ENCODE data around the gene ORM2.
"Not testable (repeated sequence)": the region's sequence is repeated elsewhere in the genome, so short reads cannot be mapped to it uniquely, and the experiment has no call there.

The ORM2 gene

DNA sequence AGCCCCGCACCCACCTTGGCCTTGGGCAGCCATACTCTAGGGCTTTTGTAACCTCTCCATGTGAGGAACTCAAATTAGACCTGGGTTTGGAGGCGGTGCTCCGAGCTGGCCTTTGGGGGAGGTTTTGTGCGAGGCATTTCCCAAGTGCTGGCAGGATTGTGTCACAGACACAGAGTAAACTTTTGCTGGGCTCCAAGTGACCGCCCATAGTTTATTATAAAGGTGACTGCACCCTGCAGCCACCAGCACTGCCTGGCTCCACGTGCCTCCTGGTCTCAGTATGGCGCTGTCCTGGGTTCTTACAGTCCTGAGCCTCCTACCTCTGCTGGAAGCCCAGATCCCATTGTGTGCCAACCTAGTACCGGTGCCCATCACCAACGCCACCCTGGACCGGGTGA, at the start of gene ORM2:
Gene ORM2 (plus strand): TSS at position 245 of the 398 bp plus-strand sequence. CDS start 36 bp downstream, at position 281.
- not testable (repeated sequence) for DNase-seq

DNA sequence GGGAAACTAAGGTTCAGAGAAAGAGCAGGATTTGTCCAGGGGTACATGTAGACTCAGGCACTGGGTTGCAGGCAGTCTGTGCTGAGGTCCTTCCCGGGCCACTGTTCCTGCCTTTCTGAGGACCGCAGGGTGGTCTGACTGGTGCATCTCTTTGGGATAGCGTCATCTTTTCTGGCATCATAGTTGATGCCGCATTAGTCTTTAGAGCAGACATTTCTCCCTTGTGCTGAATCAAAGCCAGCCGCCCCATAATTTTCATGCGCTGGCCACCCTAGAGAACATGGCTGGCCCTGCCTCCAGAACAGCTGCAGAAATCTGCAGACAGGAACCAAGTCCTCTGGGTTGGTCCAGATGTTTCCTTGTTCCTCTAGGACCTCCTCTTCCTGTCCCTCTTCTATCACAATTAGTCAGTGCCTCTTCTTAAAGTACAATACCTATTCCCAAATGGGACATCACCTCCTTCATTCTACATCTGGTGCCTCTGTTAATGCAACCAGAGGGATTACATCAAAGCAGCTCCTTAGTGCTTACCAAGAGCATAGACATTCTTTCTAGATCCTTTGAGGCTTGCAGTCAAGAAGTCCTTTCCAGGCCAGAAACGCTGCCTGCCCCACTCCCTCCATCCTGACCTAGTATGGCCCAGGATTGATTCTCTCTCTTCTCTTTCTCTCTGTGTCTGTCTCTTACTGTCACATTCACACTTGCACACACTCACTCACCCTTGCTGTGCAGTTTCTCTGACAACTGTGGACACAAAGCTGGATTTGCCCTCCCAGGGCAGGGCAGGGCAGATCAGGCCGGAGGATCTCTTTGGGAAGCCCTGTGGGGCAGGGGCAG, 48.8 kb upstream of the ORM2 start:
- DNase-seq, result no peak

DNA sequence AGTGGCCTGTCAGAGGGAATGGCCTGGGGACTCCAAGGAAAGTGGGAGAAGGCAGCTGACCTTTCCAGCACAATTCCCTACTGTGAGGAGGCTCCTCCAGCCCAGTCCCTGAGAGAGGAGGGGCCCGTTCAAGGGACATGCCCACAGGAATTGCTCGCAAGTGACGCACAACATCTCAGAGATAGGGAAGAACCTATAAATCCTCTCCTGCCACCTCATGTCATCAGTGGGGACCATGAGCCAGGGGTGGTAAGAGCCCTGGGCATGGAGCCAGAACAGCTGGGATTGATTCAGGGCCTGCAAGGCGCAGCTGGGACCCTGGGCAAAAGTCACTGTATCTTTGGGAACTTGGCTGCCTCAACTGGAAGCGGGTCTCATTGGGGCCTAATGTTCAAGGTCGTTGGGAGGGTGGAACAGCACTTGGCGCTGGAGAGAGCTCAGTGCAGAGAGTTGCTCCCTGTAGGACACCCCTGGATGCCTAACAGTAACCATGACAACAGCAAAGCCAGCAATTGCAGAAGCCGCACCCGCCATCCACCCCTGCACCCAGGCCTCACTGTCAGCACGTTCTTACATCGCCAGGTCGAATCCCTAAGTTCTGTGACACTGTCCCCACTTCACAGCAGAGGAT, 48.1 kb upstream of the ORM2 start:
- no peak for DNase-seq

- DNase-seq, result no peak
These were observed 47.6 kb upstream of the ORM2 start for GRCh38 chr9:114282104-114282485.

DNA sequence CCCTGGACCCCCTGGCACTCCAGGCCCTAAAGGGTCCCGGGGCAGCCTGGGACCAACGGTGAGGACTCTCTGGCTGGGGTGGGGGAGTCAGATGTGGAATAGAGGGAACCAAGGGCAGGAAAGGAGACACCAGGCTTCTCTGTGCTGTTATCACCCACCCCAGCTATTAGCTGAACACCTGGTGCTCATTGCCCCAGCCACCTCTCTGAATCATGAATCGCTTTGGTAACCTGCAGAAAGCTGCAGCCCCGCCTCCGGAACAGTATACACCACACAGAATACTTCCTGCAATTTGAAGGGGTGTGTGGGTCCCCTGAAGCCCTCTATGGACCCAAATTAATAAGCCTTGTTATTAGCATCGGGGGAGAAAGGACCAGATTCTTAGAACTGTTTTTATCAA, 47.2 kb upstream of the ORM2 start:
- DNase-seq, result no peak

DNA sequence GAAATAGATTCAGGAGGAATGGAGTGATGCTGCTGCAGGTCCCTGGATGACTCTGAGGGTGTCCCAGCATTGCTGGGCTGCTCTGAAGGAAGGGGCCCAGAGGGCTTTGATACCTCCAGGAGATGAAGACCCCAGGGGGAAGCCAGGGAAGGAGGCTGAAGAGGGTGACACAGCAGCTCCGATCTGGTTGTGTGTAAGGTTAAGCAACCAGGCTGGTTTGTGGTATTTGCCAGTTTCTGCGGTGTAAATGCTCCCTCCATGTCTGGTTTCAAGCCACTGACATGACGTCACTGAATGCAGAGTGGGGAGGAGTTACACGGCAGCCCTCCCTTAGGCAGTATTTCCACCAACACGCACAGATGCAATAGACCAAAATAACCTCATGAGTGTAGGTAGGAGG, 46.7 kb upstream of the ORM2 start:
- no peak for DNase-seq

- no peak for DNase-seq
These were observed 46.0 kb upstream of the ORM2 start for GRCh38 chr9:114283551-114284111.

- DNase-seq, result no peak
These were observed 45.2 kb upstream of the ORM2 start for GRCh38 chr9:114284316-114285060.

GRCh38 chr9:114285166-114285867, 44.4 kb upstream of the ORM2 start:
- DNase-seq, result no peak

DNA sequence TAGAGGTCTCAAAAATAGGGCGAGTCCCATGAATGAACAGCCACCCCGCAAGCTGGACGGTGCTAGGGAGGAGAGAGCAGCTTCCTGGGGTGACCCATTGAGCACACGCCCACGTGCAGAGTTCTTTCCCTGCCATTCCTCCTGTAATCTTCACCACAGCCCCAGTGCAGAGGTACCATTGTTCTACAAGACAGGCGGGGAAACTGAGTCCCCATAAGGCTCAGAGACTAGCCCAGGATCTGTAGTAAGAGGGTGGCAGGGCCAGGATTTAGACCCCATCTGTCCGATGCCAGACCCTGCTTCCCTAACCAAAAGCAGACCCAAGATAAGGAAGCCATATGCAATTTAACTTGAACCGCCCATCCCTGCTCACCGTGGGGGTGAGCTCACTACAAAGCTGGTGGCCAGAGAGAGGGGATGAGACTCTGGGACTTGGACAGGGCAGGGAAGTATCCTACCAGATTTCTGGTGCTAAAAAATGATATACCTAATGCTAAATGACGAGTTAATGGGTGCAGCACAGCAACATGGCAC, 43.5 kb upstream of the ORM2 start:
- DNase-seq, result no peak

GRCh38 chr9:114287001-114287762, 42.5 kb upstream of the ORM2 start:
- no peak for DNase-seq

GRCh38 chr9:114287763-114288192, 41.9 kb upstream of the ORM2 start:
- DNase-seq, result no peak

DNA sequence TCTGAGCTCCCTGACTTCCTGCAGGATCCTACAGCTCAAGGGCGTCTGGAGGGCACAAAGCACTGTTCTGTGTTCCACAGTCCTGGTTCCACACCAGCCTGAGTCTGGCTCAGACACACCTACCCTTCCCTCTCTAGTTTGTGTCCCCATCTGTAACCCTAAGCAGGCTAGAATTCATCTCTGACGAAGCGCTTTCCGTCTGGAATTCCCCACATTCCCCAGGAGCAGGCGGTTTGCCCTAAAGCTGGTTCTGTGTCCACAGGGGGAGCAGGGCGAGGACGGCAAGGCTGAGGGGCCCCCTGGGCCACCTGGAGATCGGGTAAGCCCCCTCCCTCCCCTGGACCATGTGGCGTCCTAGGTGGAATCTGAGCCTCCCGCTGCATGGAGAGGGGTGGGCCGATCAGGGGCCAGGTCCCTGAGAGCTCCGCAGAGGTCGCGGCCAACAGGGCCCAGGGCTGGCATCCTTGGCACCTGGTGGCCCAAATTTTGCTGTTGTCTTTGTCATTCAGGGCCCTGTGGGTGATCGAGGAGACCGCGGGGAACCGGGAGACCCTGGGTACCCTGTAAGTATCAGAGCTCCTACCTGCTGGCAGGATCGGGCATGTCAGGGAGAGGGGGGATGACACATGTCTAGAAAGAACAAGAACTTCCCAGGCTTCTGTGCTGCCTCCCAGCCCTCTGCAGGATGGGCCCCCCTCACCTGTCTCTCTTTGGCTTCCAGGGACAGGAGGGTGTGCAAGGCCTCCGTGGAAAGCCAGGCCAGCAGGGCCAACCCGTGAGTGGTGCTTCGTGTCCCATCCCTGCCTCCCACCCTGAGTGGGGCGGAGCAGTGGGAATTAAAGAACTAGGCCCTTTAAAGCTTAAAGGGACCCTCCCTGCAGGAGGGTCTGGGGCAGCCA, 41.2 kb upstream of the ORM2 start:
- DNase-seq, result no peak

GRCh38 chr9:114289106-114289505, 40.6 kb upstream of the ORM2 start:
- no peak for DNase-seq

DNA sequence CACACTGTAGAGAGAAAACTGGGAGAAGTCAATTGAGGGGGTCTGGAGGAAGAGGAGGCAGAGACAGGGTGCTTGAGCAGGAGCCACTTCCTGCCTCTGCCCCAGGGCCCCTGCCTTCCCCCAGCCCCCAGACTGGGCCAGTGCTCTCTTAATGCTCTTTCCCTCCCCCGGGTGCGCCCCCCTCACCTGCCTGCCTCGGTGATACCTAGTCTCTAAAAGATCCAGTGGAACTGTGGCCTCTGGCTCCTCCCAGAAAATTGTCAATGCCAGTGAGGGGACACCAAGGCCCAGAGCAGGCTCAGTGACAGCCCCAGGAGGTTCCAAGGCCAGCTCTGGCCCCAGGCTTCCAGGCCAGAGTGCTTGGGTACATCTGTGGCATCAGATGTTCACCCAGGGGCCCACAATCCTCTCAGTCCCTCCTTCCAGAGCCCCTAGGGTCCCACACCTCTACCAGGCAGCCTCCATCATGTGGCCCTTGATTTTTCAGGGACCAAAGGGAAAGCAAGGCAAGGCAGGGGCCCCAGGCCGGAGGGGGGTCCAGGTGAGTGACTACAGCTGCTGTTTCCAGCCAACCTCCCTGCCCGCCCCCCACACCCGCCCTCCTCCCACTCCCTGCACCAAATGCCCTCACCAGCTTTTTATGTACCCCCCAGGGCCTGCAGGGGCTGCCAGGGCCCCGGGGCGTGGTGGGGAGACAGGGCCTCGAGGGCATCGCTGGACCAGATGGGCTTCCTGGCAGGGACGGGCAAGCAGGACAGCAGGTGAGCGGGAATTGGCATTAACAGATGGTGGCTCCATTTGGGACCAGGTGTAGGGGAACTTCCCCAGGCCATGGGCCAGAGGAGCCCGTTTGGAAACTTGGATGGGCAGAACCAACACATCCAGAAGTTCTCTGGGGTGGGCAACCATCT, 39.8 kb upstream of the ORM2 start:
- no peak for DNase-seq

GRCh38 chr9:114290561-114290986, 39.1 kb upstream of the ORM2 start:
- DNase-seq, result no peak

- DNase-seq, result peak in 1 of 2 experiments; percentile 0
These were observed 38.6 kb upstream of the ORM2 start for GRCh38 chr9:114291064-114291474.

GRCh38 chr9:114291886-114292590, 37.6 kb upstream of the ORM2 start:
- no peak for DNase-seq

- DNase-seq, result no peak
These were observed 35.0 kb upstream of the ORM2 start for GRCh38 chr9:114294664-114295063.

All from NCI-H187 (cell line).